K562 (cell line): Measurements from ENCODE around the gene TMEM25.

Experiments
- FOXO4 ChIP-seq: fragments of 450-650 bp; formaldehyde crosslinking; IDR thresholded peaks from 2 replicates; pipeline ENCODE4 v1.4.0; 2020; ENCODE audit warnings: mild to moderate bottlenecking, moderate library complexity
- MYC ChIP-seq, 2 experiments: fragments of 250-450 bp in 1 of 2; sonication (Bioruptor Pico) in 1 of 2; IDR thresholded peaks; 2 replicates each; pipeline versions ENCODE4 v1.5.1 to v1.6.1; 2012 to 2021; ENCODE audit warnings: low read depth in 2 of 2, borderline replicate concordance in 1 of 2, improper control_type of control experiment in 1 of 2, low read length in 1 of 2, mild to moderate bottlenecking in 1 of 2, moderate library complexity in 1 of 2
- NFIC ChIP-seq: fragments of 450-650 bp; IDR thresholded peaks from 2 replicates; pipeline ENCODE4 v1.6.1; 2017; ENCODE audit warnings: mild to moderate bottlenecking, inconsistent platforms
- YY1 ChIP-seq, 3 experiments: IDR thresholded peaks; 2 replicates each; pipeline ENCODE4 v1.6.1; 2011; ENCODE audit warnings: low read length in 2 of 3, mild to moderate bottlenecking in 2 of 3, moderate library complexity in 2 of 3, borderline replicate concordance in 1 of 3, control low read depth in 1 of 3, low read depth in 1 of 3; ENCODE audit not compliant: insufficient read depth in 3 of 3, insufficient replicate concordance in 2 of 3, control insufficient read depth in 1 of 3, insufficient read length in 1 of 3; ENCODE audit errors: extremely low read depth in 1 of 3
- TF ChIP-seq, protein P1 (sequence below), 3 experiments: IDR thresholded peaks in 2 of 3; conservative IDR thresholded peaks in 1 of 3; 2 replicates each; pipeline ENCODE4 v1.5.1; 2011 to 2012; ENCODE audit warnings: low read length in 3 of 3, mild to moderate bottlenecking in 3 of 3, control low read depth in 2 of 3, improper control_type of control experiment in 1 of 3, inconsistent platforms in 1 of 3, low read depth in 1 of 3, mixed read lengths in 1 of 3, moderate library complexity in 1 of 3; ENCODE audit not compliant: insufficient read depth in 2 of 3

- no peak for TF ChIP-seq FOXO4 (CRISPR knock-in tag)
- TF ChIP-seq, protein P1, sequence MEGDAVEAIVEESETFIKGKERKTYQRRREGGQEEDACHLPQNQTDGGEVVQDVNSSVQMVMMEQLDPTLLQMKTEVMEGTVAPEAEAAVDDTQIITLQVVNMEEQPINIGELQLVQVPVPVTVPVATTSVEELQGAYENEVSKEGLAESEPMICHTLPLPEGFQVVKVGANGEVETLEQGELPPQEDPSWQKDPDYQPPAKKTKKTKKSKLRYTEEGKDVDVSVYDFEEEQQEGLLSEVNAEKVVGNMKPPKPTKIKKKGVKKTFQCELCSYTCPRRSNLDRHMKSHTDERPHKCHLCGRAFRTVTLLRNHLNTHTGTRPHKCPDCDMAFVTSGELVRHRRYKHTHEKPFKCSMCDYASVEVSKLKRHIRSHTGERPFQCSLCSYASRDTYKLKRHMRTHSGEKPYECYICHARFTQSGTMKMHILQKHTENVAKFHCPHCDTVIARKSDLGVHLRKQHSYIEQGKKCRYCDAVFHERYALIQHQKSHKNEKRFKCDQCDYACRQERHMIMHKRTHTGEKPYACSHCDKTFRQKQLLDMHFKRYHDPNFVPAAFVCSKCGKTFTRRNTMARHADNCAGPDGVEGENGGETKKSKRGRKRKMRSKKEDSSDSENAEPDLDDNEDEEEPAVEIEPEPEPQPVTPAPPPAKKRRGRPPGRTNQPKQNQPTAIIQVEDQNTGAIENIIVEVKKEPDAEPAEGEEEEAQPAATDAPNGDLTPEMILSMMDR (IDR thresholded peaks at IDR 0.05 in 2 of 3, conservative IDR thresholded peaks at IDR 0.05 in 1 of 3; ENCODE audit: insufficient read depth in 2 of 3, low read depth in 1 of 3, low read length in 3 of 3): no peak
- TF ChIP-seq YY1 (IDR thresholded peaks at IDR 0.05; ENCODE audit: borderline replicate concordance in 1 of 3, control insufficient read depth in 1 of 3, extremely low read depth in 1 of 3, insufficient read depth in 3 of 3, insufficient read length in 1 of 3, insufficient replicate concordance in 2 of 3, low read depth in 1 of 3, low read length in 2 of 3): no peak
- TF ChIP-seq MYC (IDR thresholded peaks at IDR 0.05; ENCODE audit: low read depth, low read length): no peak
- no peak for TF ChIP-seq MYC (CRISPR knock-in tag; IDR thresholded peaks at IDR 0.05; ENCODE audit: borderline replicate concordance, low read depth)
- no peak for TF ChIP-seq NFIC
Observed at GRCh38 chr11:118532852-118533768, 2.1 kb downstream of the TMEM25 start.
